Body of pancreas (tissue), 4 donors: ENCODE data around the gene GJB3.

Experiments used
- CTCF ChIP-seq, 7 experiments: fragments of 450-650 bp in 4 of 7; fragments of 200-600 bp in 3 of 7; sonication (generic) in 3 of 7; IDR thresholded peaks; one replicate each; pipeline ENCODE4 v1.5.1; 2016 to 2019; ENCODE audit warnings: antibody characterized with exemption in 7 of 7
- POLR2A ChIP-seq, 3 donors: fragments of 450-650 bp; IDR thresholded peaks; one replicate each; pipeline ENCODE4 v1.6.1; 2016; ENCODE audit warnings: antibody characterized with exemption in 3 of 3, mild to moderate bottlenecking in 2 of 3

- TF ChIP-seq CTCF (IDR thresholded peaks at IDR 0.05) = no peak
- TF ChIP-seq POLR2A (IDR thresholded peaks at IDR 0.05) = no peak
Measured at GRCh38 chr1:34746101-34746500, 34.9 kb upstream of the GJB3 start.
